ENCODE measurements around the gene NQO2. TPM values are rescaled to one million over a fixed set of nuclear protein-coding genes. Genes with fewer than 3 reads are reported as not detected.

The NQO2 gene
- total and polyA plus RNA-seq, 2 of the 13 experiments (the other 11 are each of a cell fraction or from before 2014, with no cell fraction given) = 32.2 to 56.5 TPM

DNA sequence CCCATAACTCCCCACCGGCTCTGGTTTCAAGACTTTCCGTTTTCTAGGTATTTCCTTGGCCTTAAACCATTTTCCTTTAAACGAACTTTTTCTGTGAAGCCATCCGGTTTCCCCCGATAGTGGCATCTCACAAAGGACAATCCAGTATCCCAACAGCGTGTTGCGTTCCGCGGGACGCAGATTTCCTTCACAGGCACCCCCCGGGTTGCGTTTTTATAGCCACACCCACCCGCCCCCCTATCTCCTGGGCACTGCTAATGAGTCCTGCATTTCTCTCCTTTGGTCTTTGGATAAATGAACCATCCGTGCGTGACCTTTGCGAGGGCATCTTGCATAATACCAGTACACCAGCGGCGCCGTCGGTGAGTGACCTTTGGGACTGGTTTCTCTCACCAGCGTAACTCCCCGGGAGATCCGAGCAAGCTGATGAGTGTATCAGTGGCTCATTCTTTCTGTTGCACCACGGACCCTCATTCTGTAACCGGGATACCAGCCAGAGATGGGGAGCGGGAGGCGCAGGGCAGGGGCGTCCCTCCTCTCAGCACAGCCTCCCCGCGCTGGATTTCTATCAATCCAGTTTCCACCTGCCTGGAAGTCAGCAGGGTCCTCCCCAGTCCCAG, 586 bp upstream of the NQO2 start (continued):
- no peak for TF ChIP-seq ZNF83 (CRISPR knock-in tag; IDR thresholded peaks at IDR 0.05; ENCODE audit: borderline replicate concordance)
- TF ChIP-seq ASH2L (IDR thresholded peaks at IDR 0.05; ENCODE audit: insufficient read length, low read depth, low read length) = peak; percentile 98
- TF ChIP-seq HDAC2 (CRISPR knock-in tag; IDR thresholded peaks at IDR 0.05) = peak; percentile 88
- TF ChIP-seq ATRX (CRISPR knock-in tag; IDR thresholded peaks at IDR 0.05; ENCODE audit: borderline replicate concordance) = no peak
- peak; percentile 60 for TF ChIP-seq ZMYM4 (CRISPR knock-in tag; IDR thresholded peaks at IDR 0.05)
- TF ChIP-seq, protein P1, sequence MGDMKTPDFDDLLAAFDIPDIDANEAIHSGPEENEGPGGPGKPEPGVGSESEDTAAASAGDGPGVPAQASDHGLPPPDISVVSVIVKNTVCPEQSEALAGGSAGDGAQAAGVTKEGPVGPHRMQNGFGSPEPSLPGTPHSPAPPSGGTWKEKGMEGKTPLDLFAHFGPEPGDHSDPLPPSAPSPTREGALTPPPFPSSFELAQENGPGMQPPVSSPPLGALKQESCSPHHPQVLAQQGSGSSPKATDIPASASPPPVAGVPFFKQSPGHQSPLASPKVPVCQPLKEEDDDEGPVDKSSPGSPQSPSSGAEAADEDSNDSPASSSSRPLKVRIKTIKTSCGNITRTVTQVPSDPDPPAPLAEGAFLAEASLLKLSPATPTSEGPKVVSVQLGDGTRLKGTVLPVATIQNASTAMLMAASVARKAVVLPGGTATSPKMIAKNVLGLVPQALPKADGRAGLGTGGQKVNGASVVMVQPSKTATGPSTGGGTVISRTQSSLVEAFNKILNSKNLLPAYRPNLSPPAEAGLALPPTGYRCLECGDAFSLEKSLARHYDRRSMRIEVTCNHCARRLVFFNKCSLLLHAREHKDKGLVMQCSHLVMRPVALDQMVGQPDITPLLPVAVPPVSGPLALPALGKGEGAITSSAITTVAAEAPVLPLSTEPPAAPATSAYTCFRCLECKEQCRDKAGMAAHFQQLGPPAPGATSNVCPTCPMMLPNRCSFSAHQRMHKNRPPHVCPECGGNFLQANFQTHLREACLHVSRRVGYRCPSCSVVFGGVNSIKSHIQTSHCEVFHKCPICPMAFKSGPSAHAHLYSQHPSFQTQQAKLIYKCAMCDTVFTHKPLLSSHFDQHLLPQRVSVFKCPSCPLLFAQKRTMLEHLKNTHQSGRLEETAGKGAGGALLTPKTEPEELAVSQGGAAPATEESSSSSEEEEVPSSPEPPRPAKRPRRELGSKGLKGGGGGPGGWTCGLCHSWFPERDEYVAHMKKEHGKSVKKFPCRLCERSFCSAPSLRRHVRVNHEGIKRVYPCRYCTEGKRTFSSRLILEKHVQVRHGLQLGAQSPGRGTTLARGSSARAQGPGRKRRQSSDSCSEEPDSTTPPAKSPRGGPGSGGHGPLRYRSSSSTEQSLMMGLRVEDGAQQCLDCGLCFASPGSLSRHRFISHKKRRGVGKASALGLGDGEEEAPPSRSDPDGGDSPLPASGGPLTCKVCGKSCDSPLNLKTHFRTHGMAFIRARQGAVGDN (CRISPR knock-in tag; IDR thresholded peaks at IDR 0.05) = peak; percentile 67
- TF ChIP-seq, protein P2, sequence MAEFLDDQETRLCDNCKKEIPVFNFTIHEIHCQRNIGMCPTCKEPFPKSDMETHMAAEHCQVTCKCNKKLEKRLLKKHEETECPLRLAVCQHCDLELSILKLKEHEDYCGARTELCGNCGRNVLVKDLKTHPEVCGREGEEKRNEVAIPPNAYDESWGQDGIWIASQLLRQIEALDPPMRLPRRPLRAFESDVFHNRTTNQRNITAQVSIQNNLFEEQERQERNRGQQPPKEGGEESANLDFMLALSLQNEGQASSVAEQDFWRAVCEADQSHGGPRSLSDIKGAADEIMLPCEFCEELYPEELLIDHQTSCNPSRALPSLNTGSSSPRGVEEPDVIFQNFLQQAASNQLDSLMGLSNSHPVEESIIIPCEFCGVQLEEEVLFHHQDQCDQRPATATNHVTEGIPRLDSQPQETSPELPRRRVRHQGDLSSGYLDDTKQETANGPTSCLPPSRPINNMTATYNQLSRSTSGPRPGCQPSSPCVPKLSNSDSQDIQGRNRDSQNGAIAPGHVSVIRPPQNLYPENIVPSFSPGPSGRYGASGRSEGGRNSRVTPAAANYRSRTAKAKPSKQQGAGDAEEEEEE (CRISPR knock-in tag; IDR thresholded peaks at IDR 0.05; ENCODE audit: borderline replicate concordance) = no peak
- TF ChIP-seq HHEX (CRISPR knock-in tag; IDR thresholded peaks at IDR 0.05) = 0 out of 2 replicates have a peak, but pooled peaks have one; percentile 34
- peak; percentile 70 for TF ChIP-seq SAP130 (CRISPR knock-in tag; IDR thresholded peaks at IDR 0.05; ENCODE audit: low read depth)
- TF ChIP-seq, protein P3, sequence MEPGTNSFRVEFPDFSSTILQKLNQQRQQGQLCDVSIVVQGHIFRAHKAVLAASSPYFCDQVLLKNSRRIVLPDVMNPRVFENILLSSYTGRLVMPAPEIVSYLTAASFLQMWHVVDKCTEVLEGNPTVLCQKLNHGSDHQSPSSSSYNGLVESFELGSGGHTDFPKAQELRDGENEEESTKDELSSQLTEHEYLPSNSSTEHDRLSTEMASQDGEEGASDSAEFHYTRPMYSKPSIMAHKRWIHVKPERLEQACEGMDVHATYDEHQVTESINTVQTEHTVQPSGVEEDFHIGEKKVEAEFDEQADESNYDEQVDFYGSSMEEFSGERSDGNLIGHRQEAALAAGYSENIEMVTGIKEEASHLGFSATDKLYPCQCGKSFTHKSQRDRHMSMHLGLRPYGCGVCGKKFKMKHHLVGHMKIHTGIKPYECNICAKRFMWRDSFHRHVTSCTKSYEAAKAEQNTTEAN (CRISPR knock-in tag; conservative IDR thresholded peaks at IDR 0.05) = peak; percentile 74; the same call in 1 of the 2 replicates
- no peak for TF ChIP-seq ATF1 (CRISPR knock-in tag; IDR thresholded peaks at IDR 0.05)
- no peak; the same call in none of the 2 replicates for TF ChIP-seq FOXC1 (CRISPR knock-in tag; IDR thresholded peaks at IDR 0.05; ENCODE audit: borderline replicate concordance)
- peak; percentile 67; the same call in 1 of the 2 replicates for TF ChIP-seq ZNF792 (CRISPR knock-in tag; IDR thresholded peaks at IDR 0.05)
- TF ChIP-seq EEA1 (CRISPR knock-in tag; IDR thresholded peaks at IDR 0.05; ENCODE audit: borderline replicate concordance) = no peak
- TF ChIP-seq, protein P4, sequence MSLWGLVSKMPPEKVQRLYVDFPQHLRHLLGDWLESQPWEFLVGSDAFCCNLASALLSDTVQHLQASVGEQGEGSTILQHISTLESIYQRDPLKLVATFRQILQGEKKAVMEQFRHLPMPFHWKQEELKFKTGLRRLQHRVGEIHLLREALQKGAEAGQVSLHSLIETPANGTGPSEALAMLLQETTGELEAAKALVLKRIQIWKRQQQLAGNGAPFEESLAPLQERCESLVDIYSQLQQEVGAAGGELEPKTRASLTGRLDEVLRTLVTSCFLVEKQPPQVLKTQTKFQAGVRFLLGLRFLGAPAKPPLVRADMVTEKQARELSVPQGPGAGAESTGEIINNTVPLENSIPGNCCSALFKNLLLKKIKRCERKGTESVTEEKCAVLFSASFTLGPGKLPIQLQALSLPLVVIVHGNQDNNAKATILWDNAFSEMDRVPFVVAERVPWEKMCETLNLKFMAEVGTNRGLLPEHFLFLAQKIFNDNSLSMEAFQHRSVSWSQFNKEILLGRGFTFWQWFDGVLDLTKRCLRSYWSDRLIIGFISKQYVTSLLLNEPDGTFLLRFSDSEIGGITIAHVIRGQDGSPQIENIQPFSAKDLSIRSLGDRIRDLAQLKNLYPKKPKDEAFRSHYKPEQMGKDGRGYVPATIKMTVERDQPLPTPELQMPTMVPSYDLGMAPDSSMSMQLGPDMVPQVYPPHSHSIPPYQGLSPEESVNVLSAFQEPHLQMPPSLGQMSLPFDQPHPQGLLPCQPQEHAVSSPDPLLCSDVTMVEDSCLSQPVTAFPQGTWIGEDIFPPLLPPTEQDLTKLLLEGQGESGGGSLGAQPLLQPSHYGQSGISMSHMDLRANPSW (CRISPR knock-in tag; IDR thresholded peaks at IDR 0.05; ENCODE audit: borderline replicate concordance) = no peak
- TF ChIP-seq FOXA1 (IDR thresholded peaks at IDR 0.05) = no peak
- TF ChIP-seq FOXA1 (CRISPR knock-in tag; IDR thresholded peaks at IDR 0.05) = no peak
- peak; percentile 70; the same call in 1 of the 2 replicates for TF ChIP-seq ZNF782 (CRISPR knock-in tag; IDR thresholded peaks at IDR 0.05; ENCODE audit: borderline replicate concordance)
- TF ChIP-seq, protein P5, sequence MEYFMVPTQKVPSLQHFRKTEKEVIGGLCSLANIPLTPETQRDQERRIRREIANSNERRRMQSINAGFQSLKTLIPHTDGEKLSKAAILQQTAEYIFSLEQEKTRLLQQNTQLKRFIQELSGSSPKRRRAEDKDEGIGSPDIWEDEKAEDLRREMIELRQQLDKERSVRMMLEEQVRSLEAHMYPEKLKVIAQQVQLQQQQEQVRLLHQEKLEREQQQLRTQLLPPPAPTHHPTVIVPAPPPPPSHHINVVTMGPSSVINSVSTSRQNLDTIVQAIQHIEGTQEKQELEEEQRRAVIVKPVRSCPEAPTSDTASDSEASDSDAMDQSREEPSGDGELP (IDR thresholded peaks at IDR 0.05; ENCODE audit: borderline replicate concordance, low read depth) = peak; percentile 52; the same call in 1 of the 2 replicates
